ENCODE results near the gene COX10.
"Not testable (repeated sequence)": the region's sequence is repeated elsewhere in the genome, so short reads cannot be mapped to it uniquely, and the experiment has no call there.

The COX10 gene

DNA sequence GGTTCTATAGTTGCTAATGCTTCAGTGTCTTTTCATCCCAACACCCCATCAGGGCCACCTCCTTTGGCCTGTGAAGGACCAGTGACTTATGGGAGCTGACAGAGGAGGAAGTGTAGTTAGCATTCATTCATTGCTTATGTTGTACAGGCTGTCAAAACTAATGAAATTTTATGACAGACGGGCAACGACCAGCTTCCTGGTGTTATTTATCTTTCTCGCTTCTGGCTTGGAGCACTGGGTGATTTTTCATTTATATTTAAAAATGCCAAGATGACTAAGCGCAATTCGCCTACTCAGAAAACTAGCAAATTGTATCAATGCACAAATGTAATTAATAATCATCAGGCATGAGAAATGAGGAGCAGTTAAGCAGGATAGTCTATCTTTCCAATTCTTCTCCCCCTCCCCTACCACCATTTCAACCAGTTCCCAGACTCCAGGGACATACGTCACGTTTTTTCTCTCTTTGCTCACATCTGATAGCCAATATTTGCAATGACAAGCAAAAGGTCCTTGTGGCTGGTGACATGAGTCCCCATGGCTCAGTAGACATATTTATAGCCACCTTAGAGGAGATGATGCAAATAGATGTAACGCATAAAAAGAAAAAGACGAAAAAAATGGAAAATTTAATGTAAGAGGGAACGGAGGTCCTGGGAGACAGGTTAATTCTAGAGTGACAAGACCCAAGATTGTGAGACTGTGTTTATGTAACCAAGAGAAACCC, 156.1 kb downstream of the COX10 start:
- peaks cover 17% of the 10 kb centered on the region for H3K9me3 Mint-ChIP-seq
- TF ChIP-seq, protein P1, sequence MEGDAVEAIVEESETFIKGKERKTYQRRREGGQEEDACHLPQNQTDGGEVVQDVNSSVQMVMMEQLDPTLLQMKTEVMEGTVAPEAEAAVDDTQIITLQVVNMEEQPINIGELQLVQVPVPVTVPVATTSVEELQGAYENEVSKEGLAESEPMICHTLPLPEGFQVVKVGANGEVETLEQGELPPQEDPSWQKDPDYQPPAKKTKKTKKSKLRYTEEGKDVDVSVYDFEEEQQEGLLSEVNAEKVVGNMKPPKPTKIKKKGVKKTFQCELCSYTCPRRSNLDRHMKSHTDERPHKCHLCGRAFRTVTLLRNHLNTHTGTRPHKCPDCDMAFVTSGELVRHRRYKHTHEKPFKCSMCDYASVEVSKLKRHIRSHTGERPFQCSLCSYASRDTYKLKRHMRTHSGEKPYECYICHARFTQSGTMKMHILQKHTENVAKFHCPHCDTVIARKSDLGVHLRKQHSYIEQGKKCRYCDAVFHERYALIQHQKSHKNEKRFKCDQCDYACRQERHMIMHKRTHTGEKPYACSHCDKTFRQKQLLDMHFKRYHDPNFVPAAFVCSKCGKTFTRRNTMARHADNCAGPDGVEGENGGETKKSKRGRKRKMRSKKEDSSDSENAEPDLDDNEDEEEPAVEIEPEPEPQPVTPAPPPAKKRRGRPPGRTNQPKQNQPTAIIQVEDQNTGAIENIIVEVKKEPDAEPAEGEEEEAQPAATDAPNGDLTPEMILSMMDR (IDR thresholded peaks at IDR 0.05): no peak
- H3K4me3 Mint-ChIP-seq: no peak overlapping the region
- DNase-seq: no peak
- peaks cover 18% of the 10 kb centered on the region for H3K36me3 Mint-ChIP-seq (ENCODE audit: low read depth)
- H3K4me1 Mint-ChIP-seq: peaks cover 34% of the 10 kb centered on the region
- no peaks in the 10 kb centered on the region for H3K27me3 Mint-ChIP-seq (ENCODE audit: low read depth, poor library complexity)
- H3K27ac Mint-ChIP-seq: no peak overlapping the region

DNA sequence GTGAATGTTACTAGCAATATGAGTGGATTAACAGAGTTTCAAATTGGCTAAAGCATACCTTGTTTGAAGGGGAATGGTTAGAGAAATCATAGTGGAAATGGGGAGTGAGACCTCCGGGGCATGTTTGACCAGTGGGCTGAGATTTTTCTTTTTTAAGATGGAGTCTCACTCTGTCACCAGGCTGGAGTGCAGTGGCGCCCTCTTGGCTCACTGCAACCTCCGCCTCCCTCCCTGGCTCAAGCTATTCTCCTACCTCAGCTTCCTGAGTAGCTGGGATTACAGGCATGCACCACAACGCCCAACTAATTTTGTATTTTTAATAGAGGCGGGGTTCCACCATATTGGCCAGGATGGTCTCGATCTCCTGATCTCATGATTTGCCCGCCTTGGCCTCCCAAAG, 157.7 kb downstream of the COX10 start:
- no peak overlapping the region for H3K27ac Mint-ChIP-seq
- peaks cover 34% of the 10 kb centered on the region for H3K4me1 Mint-ChIP-seq
- no peak for DNase-seq
- TF ChIP-seq, protein P1 (IDR thresholded peaks at IDR 0.05): no peak
- H3K4me3 Mint-ChIP-seq: no peak overlapping the region
- H3K9me3 Mint-ChIP-seq: peaks cover 26% of the 10 kb centered on the region
- H3K36me3 Mint-ChIP-seq (ENCODE audit: low read depth): peaks cover 21% of the 10 kb centered on the region
- H3K27me3 Mint-ChIP-seq (ENCODE audit: low read depth, poor library complexity): no peaks in the 10 kb centered on the region

DNA sequence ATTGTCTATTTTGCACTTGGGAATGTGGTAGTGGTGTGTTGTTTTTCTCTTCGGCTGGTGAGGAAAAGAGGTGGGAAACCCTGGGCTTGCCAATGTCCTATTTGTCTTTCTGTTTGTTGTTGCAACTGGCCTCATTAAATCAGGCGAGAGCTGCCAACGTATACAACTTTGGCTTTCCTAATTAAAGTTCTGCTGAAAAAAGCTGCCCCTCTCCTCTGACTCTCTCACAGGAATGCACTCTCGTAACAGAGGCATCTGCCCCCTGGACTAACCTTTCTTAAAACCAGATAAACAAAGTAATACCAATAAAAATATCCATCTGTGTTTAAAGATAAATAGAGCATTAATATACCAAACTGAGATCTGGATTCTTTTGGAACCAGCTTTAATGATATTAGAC, 159.6 kb downstream of the COX10 start:
- H3K27ac Mint-ChIP-seq: peak overlapping the region; percentile 20
- peaks cover 34% of the 10 kb centered on the region for H3K4me1 Mint-ChIP-seq
- no peak overlapping the region for H3K4me3 Mint-ChIP-seq
- H3K9me3 Mint-ChIP-seq: peaks cover 26% of the 10 kb centered on the region
- DNase-seq: no peak
- peaks cover 21% of the 10 kb centered on the region for H3K36me3 Mint-ChIP-seq (ENCODE audit: low read depth)
- H3K27me3 Mint-ChIP-seq (ENCODE audit: low read depth, poor library complexity): peaks cover under 1% of the 10 kb centered on the region
- TF ChIP-seq, protein P1 (IDR thresholded peaks at IDR 0.05): no peak

DNA sequence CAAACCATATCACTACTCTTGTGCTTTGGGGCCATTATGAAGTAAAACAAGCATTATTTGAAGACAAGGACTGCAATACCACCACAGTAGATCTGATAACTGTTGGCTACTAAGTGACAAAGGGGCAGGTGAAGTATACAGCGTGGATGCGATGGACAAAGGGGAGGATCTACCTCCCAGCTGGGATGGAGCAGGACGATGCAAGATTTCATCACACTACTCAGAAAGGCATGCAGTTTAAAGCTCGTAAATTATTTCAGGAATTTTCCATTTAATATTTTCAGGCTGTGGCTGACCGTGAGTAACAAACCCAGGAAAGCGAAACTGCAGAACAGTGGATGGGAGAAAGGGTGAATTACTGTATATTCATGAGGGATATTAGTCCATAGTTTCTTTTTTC, 161.9 kb downstream of the COX10 start:
- Mint-ChIP-seq H3K9me3 (peaks cover 26% of the 10 kb centered on the region), H3K4me1 (peaks cover 28% of the 10 kb centered on the region), H3K36me3 (ENCODE audit: low read depth) (peaks cover 21% of the 10 kb centered on the region)
- not testable (repeated sequence) for H3K4me3 Mint-ChIP-seq; H3K27ac Mint-ChIP-seq; DNase-seq; H3K27me3 Mint-ChIP-seq (ENCODE audit: low read depth, poor library complexity)

DNA sequence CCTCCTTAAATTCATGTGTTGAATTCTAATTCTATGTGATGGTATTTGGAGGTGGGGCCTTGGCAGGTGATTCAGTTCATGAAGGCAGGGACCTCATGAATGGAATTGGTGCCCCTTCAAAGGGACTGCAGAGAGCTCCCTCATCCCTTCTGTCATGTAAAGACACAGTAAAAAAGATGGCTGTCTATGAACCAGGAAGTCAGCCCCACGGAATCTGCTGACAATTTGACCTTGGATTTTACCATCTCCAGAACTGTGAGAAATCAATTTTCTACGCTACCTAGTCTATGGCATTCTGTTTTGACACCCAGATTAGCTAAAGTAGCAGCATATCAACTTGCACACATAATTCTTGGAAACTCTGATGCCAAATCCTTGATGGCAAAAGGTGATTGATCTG, 165.7 kb downstream of the COX10 start:
- not testable (repeated sequence) for DNase-seq; H3K36me3 Mint-ChIP-seq (ENCODE audit: low read depth); H3K27me3 Mint-ChIP-seq (ENCODE audit: low read depth, poor library complexity); H3K4me1 Mint-ChIP-seq; H3K27ac Mint-ChIP-seq; H3K4me3 Mint-ChIP-seq
- H3K9me3 Mint-ChIP-seq: peaks cover 13% of the 10 kb centered on the region

DNA sequence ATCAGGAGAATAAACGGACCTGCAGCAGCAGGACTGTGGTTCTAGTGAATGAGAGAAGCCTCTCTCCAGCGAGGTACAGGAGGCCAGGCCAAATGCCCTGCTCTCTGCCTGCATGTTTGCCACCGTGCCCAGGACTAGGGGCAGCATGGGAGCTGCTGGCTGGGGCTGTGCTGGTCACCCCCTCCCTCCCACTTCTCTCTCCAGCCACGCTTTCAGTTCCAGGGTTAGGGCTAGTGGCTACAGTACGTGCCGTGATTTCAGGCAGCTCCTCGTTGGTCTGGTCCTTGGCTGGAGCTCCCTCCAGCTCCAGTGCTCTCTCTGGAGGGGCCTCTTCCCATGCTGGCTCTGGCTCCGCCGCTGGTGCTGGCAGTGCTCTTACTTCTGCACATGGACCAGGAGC, 166.7 kb downstream of the COX10 start:
- not testable (repeated sequence) for H3K36me3 Mint-ChIP-seq (ENCODE audit: low read depth); H3K27me3 Mint-ChIP-seq (ENCODE audit: low read depth, poor library complexity); H3K9me3 Mint-ChIP-seq; H3K4me3 Mint-ChIP-seq; H3K4me1 Mint-ChIP-seq; DNase-seq; H3K27ac Mint-ChIP-seq

DNA sequence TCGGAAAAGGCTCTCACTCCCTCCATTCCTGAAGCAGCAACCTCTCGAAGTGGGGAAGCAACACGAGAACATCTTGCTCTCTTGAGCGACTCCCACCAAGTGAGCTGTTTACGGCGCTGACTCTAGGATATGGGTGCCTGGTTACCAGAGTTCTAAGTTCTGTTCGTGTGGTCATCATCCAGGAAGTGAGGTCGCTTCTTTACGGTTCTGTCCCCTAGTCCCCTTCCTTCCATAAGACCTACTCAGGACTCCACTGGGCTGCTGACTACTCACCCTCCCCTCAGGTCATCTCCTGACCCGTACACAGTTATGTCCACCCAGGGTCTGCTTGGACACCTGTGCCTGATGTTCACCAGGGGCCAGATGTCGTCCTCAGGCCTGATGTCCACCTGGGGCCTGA, 167.5 kb downstream of the COX10 start, which contains the start of gene CDRT15:
Gene CDRT15 (minus strand): TSS at position 101 of the 400 bp plus-strand sequence. CDS start 29 bp downstream, at position 72.
- H3K4me3 Mint-ChIP-seq; DNase-seq; H3K27me3 Mint-ChIP-seq (ENCODE audit: low read depth, poor library complexity); H3K9me3 Mint-ChIP-seq; H3K27ac Mint-ChIP-seq; H3K36me3 Mint-ChIP-seq (ENCODE audit: low read depth); H3K4me1 Mint-ChIP-seq: not testable (repeated sequence)

DNA sequence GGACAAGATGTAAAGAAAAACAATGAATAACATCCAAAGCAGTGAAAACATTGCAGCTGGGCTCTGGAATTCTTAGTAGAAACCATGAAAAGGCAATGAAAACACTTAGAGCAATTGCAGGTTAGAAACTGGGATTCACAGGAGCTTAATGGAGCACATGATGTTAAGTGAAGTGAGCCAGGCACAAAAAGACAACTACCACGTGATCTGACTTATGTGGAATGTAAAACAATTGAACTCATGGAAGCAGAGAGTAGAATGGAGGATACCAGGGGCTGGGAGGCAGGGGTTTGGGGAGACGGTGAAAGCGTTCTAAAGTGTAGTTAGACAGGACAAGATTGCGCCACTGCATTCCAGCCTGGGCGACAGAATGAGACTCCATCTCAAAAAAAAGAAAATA, 170.0 kb downstream of the COX10 start:
- DNase-seq; H3K4me3 Mint-ChIP-seq; H3K9me3 Mint-ChIP-seq; H3K4me1 Mint-ChIP-seq; H3K27me3 Mint-ChIP-seq (ENCODE audit: low read depth, poor library complexity); H3K27ac Mint-ChIP-seq; H3K36me3 Mint-ChIP-seq (ENCODE audit: low read depth): not testable (repeated sequence)

Data from nephron progenitor cell (in vitro differentiated cells).